ENCODE results near the gene LARGE1.

The LARGE1 gene

DNA sequence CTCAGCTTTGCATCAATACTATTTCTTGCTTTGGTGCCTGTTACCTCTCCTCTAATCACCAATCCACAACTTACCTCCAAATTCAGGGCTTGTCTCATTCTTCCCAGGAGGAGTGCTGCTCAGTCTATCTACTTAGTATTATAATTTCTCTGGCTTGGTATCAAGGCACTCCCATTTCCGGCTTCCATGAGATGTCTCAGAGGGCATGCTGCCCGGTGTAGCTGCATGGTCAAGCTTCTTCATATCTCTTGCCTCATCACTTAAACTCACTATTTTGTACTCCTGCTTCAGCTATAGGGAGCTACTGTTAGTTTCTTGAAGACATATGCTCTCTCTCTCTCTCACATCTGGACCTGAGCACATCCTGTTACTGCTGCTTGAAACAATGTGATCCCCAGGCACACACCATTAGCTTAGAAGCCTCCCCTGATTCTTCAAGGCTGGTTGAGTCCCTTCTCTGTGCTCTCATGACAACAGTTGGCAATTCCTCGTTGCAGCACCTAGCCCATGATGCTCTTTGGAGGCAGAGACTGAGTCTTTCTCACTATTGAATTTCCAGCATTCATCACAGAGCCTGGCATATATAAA, 679.3 kb downstream of the LARGE1 start:
- H2AFZ ChIP-seq (ENCODE audit: low read length), result no peak overlapping the region
- no peak overlapping the region for H4K91ac ChIP-seq (ENCODE audit: low read depth, low read length, poor library complexity)
- no peak overlapping the region for H2AK5ac ChIP-seq (ENCODE audit: low read depth, low read length)
- no peaks in the 10 kb centered on the region for H3K4me1 ChIP-seq (ENCODE audit: control insufficient read depth in 2 of 2, insufficient read depth in 1 of 2, low read depth in 1 of 2, low read length in 2 of 2)
- H2BK5ac ChIP-seq (ENCODE audit: low read length), result no peak overlapping the region
- H3K23ac ChIP-seq (ENCODE audit: low read depth, low read length, poor library complexity), result no peak overlapping the region
- H3K4ac ChIP-seq (ENCODE audit: low read length), result no peak overlapping the region
- H3K4me2 ChIP-seq (ENCODE audit: insufficient read depth, low read length, poor library complexity, severe bottlenecking), result no peak overlapping the region
- H3K9me3 ChIP-seq (replicated peaks in 1 of 2; ENCODE audit: control insufficient read depth in 2 of 2, insufficient read depth in 1 of 2, low read depth in 1 of 2, low read length in 2 of 2), result peaks cover 0 to 2% of the 10 kb centered on the region in 2 donors
- H3K4me3 ChIP-seq (ENCODE audit: low read length in 2 of 2), result peak overlapping the region in 1 of 2 donors; percentile 43
- H2BK12ac ChIP-seq (ENCODE audit: low read length), result no peak overlapping the region
- H2BK120ac ChIP-seq (ENCODE audit: low read depth, low read length), result no peak overlapping the region
- H3K36me3 ChIP-seq (replicated peaks in 1 of 2; ENCODE audit: control insufficient read depth in 2 of 2, insufficient read depth in 2 of 2, low read length in 2 of 2), result no peaks in the 10 kb centered on the region
- no peak overlapping the region for H3K27ac ChIP-seq (replicated peaks; ENCODE audit: low read length)
- H3K9ac ChIP-seq (ENCODE audit: low read depth, low read length, poor library complexity), result no peak overlapping the region
- no peaks in the 10 kb centered on the region for H3K79me1 ChIP-seq (ENCODE audit: low read depth, low read length)
- H3K27me3 ChIP-seq (ENCODE audit: control insufficient read depth in 3 of 3, insufficient read depth in 3 of 3, low read depth in 1 of 3, low read length in 3 of 3), result no peaks in the 10 kb centered on the region
- DNase-seq (ENCODE audit: low spot score), result no peak
- no peak overlapping the region for H3K18ac ChIP-seq (ENCODE audit: low read length)
- no CpG with 5 or more reads among the region's 3 CpGs for WGBS, 2 donors (ENCODE audit: extremely low coverage in 2 of 2, insufficient read length in 2 of 2, insufficient replicate concordance in 1 of 2)
- H4K8ac ChIP-seq (ENCODE audit: low read depth, low read length), result no peak overlapping the region
- no peak overlapping the region for H3K14ac ChIP-seq (ENCODE audit: low read length)
- H2BK15ac ChIP-seq (ENCODE audit: low read length), result no peak overlapping the region

DNA sequence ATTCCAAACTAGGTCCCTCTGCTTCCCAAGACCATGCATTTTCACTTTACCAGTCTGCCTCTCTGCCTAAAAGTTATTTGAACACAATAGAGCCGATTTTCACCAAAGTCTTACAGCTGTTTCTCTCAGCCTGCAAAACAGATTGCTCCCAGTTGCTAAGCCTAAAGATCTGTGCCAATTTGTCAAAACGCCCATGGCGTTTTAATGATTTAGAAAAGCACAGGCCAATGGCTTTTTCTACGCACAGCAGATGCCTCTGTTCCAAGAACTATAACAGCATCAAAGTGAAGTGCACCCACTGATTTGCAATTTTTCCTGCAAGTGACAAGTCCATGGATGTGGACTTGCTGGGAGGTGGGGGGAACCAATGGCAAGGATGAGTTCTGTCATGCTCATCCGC, 688.2 kb downstream of the LARGE1 start:
- Histone ChIP-seq H3K4me3 (ENCODE audit: low read length in 2 of 2) (no peak overlapping the region), H3K79me1 (ENCODE audit: low read depth, low read length) (no peaks in the 10 kb centered on the region), H3K36me3 (replicated peaks in 1 of 2; ENCODE audit: control insufficient read depth in 2 of 2, insufficient read depth in 2 of 2, low read length in 2 of 2) (no peaks in the 10 kb centered on the region), H3K14ac (ENCODE audit: low read length) (no peak overlapping the region), H3K9ac (ENCODE audit: low read depth, low read length, poor library complexity) (no peak overlapping the region), H2AFZ (ENCODE audit: low read length) (no peak overlapping the region), H3K23ac (ENCODE audit: low read depth, low read length, poor library complexity) (no peak overlapping the region), H4K91ac (ENCODE audit: low read depth, low read length, poor library complexity) (no peak overlapping the region), H3K4me2 (ENCODE audit: insufficient read depth, low read length, poor library complexity, severe bottlenecking) (no peak overlapping the region), H4K8ac (ENCODE audit: low read depth, low read length) (no peak overlapping the region), H3K18ac (ENCODE audit: low read length) (no peak overlapping the region), H2AK5ac (ENCODE audit: low read depth, low read length) (no peak overlapping the region), H2BK15ac (ENCODE audit: low read length) (no peak overlapping the region), H3K27me3 (ENCODE audit: control insufficient read depth in 3 of 3, insufficient read depth in 3 of 3, low read depth in 1 of 3, low read length in 3 of 3) (no peaks in the 10 kb centered on the region), H3K27ac (replicated peaks; ENCODE audit: low read length) (no peak overlapping the region), H2BK5ac (ENCODE audit: low read length) (no peak overlapping the region), H2BK12ac (ENCODE audit: low read length) (no peak overlapping the region), H2BK120ac (ENCODE audit: low read depth, low read length) (no peak overlapping the region), H3K9me3 (replicated peaks in 1 of 2; ENCODE audit: control insufficient read depth in 2 of 2, insufficient read depth in 1 of 2, low read depth in 1 of 2, low read length in 2 of 2) (peaks cover 6 to 11% of the 10 kb centered on the region in 2 donors), H3K4ac (ENCODE audit: low read length) (no peak overlapping the region), H3K4me1 (ENCODE audit: control insufficient read depth in 2 of 2, insufficient read depth in 1 of 2, low read depth in 1 of 2, low read length in 2 of 2) (no peaks in the 10 kb centered on the region)
- WGBS, 2 donors (ENCODE audit: extremely low coverage in 2 of 2, insufficient read length in 2 of 2, insufficient replicate concordance in 1 of 2), result no CpG with 5 or more reads among the region's 5 CpGs
- no peak for DNase-seq (ENCODE audit: low spot score)

DNA sequence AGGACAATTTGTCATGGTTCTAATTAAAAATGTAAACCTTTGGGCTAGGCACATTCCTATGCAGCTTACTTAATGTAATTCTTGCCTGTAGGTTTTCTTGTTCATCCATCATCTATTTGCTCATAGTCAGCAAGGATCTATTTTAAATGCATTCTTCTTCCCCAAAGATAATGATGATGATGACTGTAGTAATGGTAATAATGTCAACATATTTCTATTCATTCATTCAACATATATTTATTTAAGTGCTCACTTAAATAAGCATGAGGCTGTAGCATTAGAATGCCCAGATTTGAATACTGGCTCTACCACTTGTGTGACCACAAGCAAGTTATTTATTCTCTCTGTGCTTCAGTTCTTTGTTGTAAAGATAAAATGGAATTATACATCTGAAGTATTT, 692.5 kb downstream of the LARGE1 start:
- Histone ChIP-seq H3K18ac (ENCODE audit: low read length) (no peak overlapping the region), H3K27ac (replicated peaks; ENCODE audit: low read length) (no peak overlapping the region), H2AFZ (ENCODE audit: low read length) (no peak overlapping the region), H2BK5ac (ENCODE audit: low read length) (no peak overlapping the region), H3K4me1 (ENCODE audit: control insufficient read depth in 2 of 2, insufficient read depth in 1 of 2, low read depth in 1 of 2, low read length in 2 of 2) (no peaks in the 10 kb centered on the region), H3K14ac (ENCODE audit: low read length) (no peak overlapping the region), H2AK5ac (ENCODE audit: low read depth, low read length) (no peak overlapping the region), H3K9ac (ENCODE audit: low read depth, low read length, poor library complexity) (no peak overlapping the region), H4K8ac (ENCODE audit: low read depth, low read length) (no peak overlapping the region), H2BK15ac (ENCODE audit: low read length) (no peak overlapping the region), H3K79me1 (ENCODE audit: low read depth, low read length) (no peaks in the 10 kb centered on the region), H4K91ac (ENCODE audit: low read depth, low read length, poor library complexity) (no peak overlapping the region), H3K4ac (ENCODE audit: low read length) (no peak overlapping the region), H3K23ac (ENCODE audit: low read depth, low read length, poor library complexity) (no peak overlapping the region), H2BK120ac (ENCODE audit: low read depth, low read length) (no peak overlapping the region), H3K27me3 (ENCODE audit: control insufficient read depth in 3 of 3, insufficient read depth in 3 of 3, low read depth in 1 of 3, low read length in 3 of 3) (no peaks in the 10 kb centered on the region), H2BK12ac (ENCODE audit: low read length) (no peak overlapping the region), H3K4me3 (ENCODE audit: low read length in 2 of 2) (no peak overlapping the region), H3K9me3 (replicated peaks in 1 of 2; ENCODE audit: control insufficient read depth in 2 of 2, insufficient read depth in 1 of 2, low read depth in 1 of 2, low read length in 2 of 2) (peaks cover 10 to 11% of the 10 kb centered on the region in 2 donors), H3K36me3 (replicated peaks in 1 of 2; ENCODE audit: control insufficient read depth in 2 of 2, insufficient read depth in 2 of 2, low read length in 2 of 2) (peaks cover 0 to 2% of the 10 kb centered on the region in 2 donors), H3K4me2 (ENCODE audit: insufficient read depth, low read length, poor library complexity, severe bottlenecking) (no peak overlapping the region)
- DNase-seq (ENCODE audit: low spot score), result no peak

DNA sequence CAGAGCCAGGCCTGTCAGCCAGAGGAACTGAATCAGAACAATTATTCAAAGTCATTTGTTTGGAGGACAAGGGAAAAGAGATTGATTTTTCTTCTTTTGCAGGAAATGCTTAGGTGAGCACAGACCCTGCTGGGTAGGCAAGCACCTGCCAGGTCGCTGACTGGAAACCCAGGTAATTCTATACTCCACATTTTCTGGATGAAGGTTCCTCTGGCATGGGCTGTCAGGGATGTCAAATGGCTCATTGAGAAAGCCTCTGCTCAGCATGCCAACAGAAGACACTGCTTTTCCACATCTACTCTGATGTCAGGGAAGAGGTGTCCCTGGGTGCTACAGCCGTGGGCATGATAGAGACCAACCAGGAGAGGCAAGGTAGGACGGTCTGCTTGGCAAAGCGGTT, 695.4 kb downstream of the LARGE1 start:
- H2BK120ac ChIP-seq (ENCODE audit: low read depth, low read length), result no peak overlapping the region
- no peak overlapping the region for H2BK12ac ChIP-seq (ENCODE audit: low read length)
- peaks cover 8 to 11% of the 10 kb centered on the region in 2 donors for H3K9me3 ChIP-seq (replicated peaks in 1 of 2; ENCODE audit: control insufficient read depth in 2 of 2, insufficient read depth in 1 of 2, low read depth in 1 of 2, low read length in 2 of 2)
- H3K4me2 ChIP-seq (ENCODE audit: insufficient read depth, low read length, poor library complexity, severe bottlenecking), result no peak overlapping the region
- H3K23ac ChIP-seq (ENCODE audit: low read depth, low read length, poor library complexity), result no peak overlapping the region
- no peak overlapping the region for H2BK15ac ChIP-seq (ENCODE audit: low read length)
- no peak overlapping the region for H3K27ac ChIP-seq (replicated peaks; ENCODE audit: low read length)
- no peak overlapping the region for H2AFZ ChIP-seq (ENCODE audit: low read length)
- H3K18ac ChIP-seq (ENCODE audit: low read length), result peak overlapping the region; percentile 15
- H3K27me3 ChIP-seq (ENCODE audit: control insufficient read depth in 3 of 3, insufficient read depth in 3 of 3, low read depth in 1 of 3, low read length in 3 of 3), result no peaks in the 10 kb centered on the region
- peaks cover 0 to 2% of the 10 kb centered on the region in 2 donors for H3K36me3 ChIP-seq (replicated peaks in 1 of 2; ENCODE audit: control insufficient read depth in 2 of 2, insufficient read depth in 2 of 2, low read length in 2 of 2)
- no peak overlapping the region for H3K14ac ChIP-seq (ENCODE audit: low read length)
- H3K79me1 ChIP-seq (ENCODE audit: low read depth, low read length), result no peaks in the 10 kb centered on the region
- no peak overlapping the region for H3K9ac ChIP-seq (ENCODE audit: low read depth, low read length, poor library complexity)
- H2BK5ac ChIP-seq (ENCODE audit: low read length), result no peak overlapping the region
- no peak for DNase-seq (ENCODE audit: low spot score)
- H2AK5ac ChIP-seq (ENCODE audit: low read depth, low read length), result no peak overlapping the region
- no peak overlapping the region for H3K4ac ChIP-seq (ENCODE audit: low read length)
- H4K91ac ChIP-seq (ENCODE audit: low read depth, low read length, poor library complexity), result no peak overlapping the region
- H4K8ac ChIP-seq (ENCODE audit: low read depth, low read length), result no peak overlapping the region
- WGBS, 2 donors (ENCODE audit: extremely low coverage in 2 of 2, insufficient read length in 2 of 2, insufficient replicate concordance in 1 of 2), result no CpG with 5 or more reads among the region's 4 CpGs
- no peaks in the 10 kb centered on the region for H3K4me1 ChIP-seq (ENCODE audit: control insufficient read depth in 2 of 2, insufficient read depth in 1 of 2, low read depth in 1 of 2, low read length in 2 of 2)
- H3K4me3 ChIP-seq (ENCODE audit: low read length in 2 of 2), result no peak overlapping the region
